ENCODE measurements around the gene ALDH7A1.
A peak's percentile ranks its signal among the peaks of the same experiment; 100 is the strongest.

ALDH7A1 gene

DNA sequence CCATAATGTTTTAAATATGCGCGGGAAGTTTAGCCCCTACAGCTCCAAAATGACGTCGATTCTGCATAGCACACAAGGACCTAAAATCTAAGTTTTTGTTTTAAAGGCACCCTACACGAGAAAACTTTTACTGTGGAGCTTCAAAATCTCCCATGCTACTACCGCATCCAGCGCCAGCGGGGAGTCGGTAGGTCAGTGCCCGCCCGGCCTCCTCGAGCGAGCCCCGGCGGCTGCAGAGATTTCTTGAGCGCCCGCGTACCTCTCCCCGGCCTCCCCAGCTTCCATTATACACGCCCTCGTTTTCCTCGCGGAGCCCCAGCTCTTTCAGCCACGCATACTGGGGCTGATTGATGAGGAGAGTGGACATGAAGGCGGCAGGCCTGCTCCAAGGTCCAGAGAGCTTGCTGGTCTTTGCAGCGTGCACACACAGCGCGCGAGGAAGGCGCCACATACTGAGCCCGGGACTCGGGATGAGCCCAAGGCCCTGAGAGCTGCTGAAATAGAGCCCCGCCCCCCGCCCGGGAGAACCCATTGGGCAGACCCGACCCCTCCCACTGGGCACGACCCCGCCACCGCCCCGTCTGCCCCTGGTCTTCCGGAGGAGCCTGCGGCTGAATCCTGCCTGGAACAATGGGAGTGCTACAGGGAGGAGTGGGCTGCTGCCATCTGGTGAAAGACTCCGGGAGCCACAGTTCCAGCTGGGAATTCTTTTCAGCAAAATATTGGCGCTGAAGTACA is at the start of gene ALDH7A1:
Gene ALDH7A1, minus strand, starts transcription at position 472 of the 738 bp plus-strand sequence. Its CDS starts 21 bp downstream, at position 451.
- TF ChIP-seq BACH2 (CRISPR knock-in tag; IDR thresholded peaks at IDR 0.05; ENCODE audit: borderline replicate concordance): no peak
- TF ChIP-seq, protein P1, sequence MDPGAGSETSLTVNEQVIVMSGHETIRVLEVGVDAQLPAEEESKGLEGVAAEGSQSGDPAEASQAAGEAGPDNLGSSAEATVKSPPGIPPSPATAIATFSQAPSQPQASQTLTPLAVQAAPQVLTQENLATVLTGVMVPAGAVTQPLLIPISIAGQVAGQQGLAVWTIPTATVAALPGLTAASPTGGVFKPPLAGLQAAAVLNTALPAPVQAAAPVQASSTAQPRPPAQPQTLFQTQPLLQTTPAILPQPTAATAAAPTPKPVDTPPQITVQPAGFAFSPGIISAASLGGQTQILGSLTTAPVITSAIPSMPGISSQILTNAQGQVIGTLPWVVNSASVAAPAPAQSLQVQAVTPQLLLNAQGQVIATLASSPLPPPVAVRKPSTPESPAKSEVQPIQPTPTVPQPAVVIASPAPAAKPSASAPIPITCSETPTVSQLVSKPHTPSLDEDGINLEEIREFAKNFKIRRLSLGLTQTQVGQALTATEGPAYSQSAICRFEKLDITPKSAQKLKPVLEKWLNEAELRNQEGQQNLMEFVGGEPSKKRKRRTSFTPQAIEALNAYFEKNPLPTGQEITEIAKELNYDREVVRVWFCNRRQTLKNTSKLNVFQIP (CRISPR knock-in tag; IDR thresholded peaks at IDR 0.05; ENCODE audit: borderline replicate concordance, low read depth): no peak
- TF ChIP-seq, protein P2, sequence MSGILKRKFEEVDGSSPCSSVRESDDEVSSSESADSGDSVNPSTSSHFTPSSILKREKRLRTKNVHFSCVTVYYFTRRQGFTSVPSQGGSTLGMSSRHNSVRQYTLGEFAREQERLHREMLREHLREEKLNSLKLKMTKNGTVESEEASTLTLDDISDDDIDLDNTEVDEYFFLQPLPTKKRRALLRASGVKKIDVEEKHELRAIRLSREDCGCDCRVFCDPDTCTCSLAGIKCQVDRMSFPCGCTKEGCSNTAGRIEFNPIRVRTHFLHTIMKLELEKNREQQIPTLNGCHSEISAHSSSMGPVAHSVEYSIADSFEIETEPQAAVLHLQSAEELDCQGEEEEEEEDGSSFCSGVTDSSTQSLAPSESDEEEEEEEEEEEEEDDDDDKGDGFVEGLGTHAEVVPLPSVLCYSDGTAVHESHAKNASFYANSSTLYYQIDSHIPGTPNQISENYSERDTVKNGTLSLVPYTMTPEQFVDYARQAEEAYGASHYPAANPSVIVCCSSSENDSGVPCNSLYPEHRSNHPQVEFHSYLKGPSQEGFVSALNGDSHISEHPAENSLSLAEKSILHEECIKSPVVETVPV (CRISPR knock-in tag; IDR thresholded peaks at IDR 0.05): no peak
- TF ChIP-seq ZFP3 (CRISPR knock-in tag; IDR thresholded peaks at IDR 0.05): no peak
- no peak for TF ChIP-seq ESRRG (CRISPR knock-in tag; IDR thresholded peaks at IDR 0.05)
- TF ChIP-seq, protein P3, sequence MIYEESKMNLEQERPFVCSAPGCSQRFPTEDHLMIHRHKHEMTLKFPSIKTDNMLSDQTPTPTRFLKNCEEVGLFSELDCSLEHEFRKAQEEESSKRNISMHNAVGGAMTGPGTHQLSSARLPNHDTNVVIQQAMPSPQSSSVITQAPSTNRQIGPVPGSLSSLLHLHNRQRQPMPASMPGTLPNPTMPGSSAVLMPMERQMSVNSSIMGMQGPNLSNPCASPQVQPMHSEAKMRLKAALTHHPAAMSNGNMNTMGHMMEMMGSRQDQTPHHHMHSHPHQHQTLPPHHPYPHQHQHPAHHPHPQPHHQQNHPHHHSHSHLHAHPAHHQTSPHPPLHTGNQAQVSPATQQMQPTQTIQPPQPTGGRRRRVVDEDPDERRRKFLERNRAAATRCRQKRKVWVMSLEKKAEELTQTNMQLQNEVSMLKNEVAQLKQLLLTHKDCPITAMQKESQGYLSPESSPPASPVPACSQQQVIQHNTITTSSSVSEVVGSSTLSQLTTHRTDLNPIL (CRISPR knock-in tag; IDR thresholded peaks at IDR 0.05; ENCODE audit: low read depth): no peak
- no peak for TF ChIP-seq ZFP30 (CRISPR knock-in tag; IDR thresholded peaks at IDR 0.05)
- no peak for TF ChIP-seq ZC3H10 (CRISPR knock-in tag; IDR thresholded peaks at IDR 0.05)
- no peak for TF ChIP-seq ZNF8 (CRISPR knock-in tag; IDR thresholded peaks at IDR 0.05)
- ATAC-seq: peak; percentile 91

DNA sequence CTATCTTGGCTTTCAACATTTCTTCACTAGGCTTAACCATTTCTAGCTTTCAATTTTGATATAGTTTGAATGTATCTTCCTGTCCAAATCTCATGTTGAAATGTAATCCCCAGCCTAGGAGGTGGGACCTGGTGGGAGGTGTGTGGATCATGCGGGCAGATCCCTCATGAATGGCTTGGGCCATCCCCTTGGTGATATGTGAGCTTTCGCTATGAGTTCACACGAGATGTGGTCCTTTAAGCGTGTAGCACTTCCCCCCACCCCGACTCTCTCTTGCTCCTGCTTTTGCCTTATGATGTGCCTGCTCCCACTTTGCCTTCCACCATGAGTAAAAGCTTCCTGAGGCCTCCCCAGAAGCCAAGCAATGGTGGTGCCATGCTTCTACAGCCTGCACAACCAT is 46.4 kb upstream of the ALDH7A1 start:
- ATAC-seq: no peak
- no peak for TF ChIP-seq ZFP3 (CRISPR knock-in tag; IDR thresholded peaks at IDR 0.05)
- TF ChIP-seq ZNF565 (CRISPR knock-in tag; conservative IDR thresholded peaks at IDR 0.05; ENCODE audit: low read depth): no peak
- TF ChIP-seq TOX (CRISPR knock-in tag; IDR thresholded peaks at IDR 0.05; ENCODE audit: borderline replicate concordance): no peak
- no peak for TF ChIP-seq CSDC2 (CRISPR knock-in tag; IDR thresholded peaks at IDR 0.05)
- TF ChIP-seq, protein P2 (CRISPR knock-in tag; IDR thresholded peaks at IDR 0.05): no peak
- TF ChIP-seq PPARA (CRISPR knock-in tag; IDR thresholded peaks at IDR 0.05; ENCODE audit: borderline replicate concordance): no peak
- TF ChIP-seq OSR1 (CRISPR knock-in tag; IDR thresholded peaks at IDR 0.05): no peak

DNA sequence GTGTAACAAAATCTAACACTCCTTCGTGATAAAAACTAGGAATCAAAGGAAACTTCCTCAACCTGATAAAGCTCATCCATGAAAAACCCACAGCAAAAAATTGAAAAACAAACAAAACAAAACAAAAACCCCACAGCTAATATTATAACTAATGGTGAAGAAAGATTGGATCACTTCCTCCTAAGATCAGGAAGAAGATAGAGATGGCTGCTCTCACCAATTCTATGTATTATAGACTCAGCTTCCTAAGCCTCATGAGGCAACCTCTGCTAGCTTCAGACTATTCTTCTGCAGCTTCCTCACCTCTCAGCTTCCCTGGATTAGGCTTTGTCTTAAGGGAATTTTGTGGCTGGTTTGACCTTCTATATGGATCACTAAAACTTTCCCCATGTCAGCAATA is 45.8 kb upstream of the ALDH7A1 start:
- no peak for ATAC-seq

More for the DNA sequence above, 45.8 kb upstream of the ALDH7A1 start:
- TF ChIP-seq, protein P4, sequence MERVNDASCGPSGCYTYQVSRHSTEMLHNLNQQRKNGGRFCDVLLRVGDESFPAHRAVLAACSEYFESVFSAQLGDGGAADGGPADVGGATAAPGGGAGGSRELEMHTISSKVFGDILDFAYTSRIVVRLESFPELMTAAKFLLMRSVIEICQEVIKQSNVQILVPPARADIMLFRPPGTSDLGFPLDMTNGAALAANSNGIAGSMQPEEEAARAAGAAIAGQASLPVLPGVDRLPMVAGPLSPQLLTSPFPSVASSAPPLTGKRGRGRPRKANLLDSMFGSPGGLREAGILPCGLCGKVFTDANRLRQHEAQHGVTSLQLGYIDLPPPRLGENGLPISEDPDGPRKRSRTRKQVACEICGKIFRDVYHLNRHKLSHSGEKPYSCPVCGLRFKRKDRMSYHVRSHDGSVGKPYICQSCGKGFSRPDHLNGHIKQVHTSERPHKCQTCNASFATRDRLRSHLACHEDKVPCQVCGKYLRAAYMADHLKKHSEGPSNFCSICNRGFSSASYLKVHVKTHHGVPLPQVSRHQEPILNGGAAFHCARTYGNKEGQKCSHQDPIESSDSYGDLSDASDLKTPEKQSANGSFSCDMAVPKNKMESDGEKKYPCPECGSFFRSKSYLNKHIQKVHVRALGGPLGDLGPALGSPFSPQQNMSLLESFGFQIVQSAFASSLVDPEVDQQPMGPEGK (CRISPR knock-in tag; IDR thresholded peaks at IDR 0.05; ENCODE audit: borderline replicate concordance): no peak
- TF ChIP-seq ARNTL (CRISPR knock-in tag; IDR thresholded peaks at IDR 0.05; ENCODE audit: borderline replicate concordance, low read depth): no peak
- TF ChIP-seq, protein P5, sequence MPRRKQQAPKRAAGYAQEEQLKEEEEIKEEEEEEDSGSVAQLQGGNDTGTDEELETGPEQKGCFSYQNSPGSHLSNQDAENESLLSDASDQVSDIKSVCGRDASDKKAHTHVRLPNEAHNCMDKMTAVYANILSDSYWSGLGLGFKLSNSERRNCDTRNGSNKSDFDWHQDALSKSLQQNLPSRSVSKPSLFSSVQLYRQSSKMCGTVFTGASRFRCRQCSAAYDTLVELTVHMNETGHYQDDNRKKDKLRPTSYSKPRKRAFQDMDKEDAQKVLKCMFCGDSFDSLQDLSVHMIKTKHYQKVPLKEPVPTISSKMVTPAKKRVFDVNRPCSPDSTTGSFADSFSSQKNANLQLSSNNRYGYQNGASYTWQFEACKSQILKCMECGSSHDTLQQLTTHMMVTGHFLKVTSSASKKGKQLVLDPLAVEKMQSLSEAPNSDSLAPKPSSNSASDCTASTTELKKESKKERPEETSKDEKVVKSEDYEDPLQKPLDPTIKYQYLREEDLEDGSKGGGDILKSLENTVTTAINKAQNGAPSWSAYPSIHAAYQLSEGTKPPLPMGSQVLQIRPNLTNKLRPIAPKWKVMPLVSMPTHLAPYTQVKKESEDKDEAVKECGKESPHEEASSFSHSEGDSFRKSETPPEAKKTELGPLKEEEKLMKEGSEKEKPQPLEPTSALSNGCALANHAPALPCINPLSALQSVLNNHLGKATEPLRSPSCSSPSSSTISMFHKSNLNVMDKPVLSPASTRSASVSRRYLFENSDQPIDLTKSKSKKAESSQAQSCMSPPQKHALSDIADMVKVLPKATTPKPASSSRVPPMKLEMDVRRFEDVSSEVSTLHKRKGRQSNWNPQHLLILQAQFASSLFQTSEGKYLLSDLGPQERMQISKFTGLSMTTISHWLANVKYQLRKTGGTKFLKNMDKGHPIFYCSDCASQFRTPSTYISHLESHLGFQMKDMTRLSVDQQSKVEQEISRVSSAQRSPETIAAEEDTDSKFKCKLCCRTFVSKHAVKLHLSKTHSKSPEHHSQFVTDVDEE (CRISPR knock-in tag; IDR thresholded peaks at IDR 0.05): no peak
- TF ChIP-seq, protein P3 (CRISPR knock-in tag; IDR thresholded peaks at IDR 0.05; ENCODE audit: low read depth): no peak
- no peak for TF ChIP-seq TOX (CRISPR knock-in tag; IDR thresholded peaks at IDR 0.05; ENCODE audit: borderline replicate concordance)
- TF ChIP-seq ISL1 (CRISPR knock-in tag; IDR thresholded peaks at IDR 0.05): no peak
- TF ChIP-seq ZC3H10 (CRISPR knock-in tag; IDR thresholded peaks at IDR 0.05): no peak
- no peak for TF ChIP-seq ZNF565 (CRISPR knock-in tag; conservative IDR thresholded peaks at IDR 0.05; ENCODE audit: low read depth)
- no peak for TF ChIP-seq ZNF70 (CRISPR knock-in tag; IDR thresholded peaks at IDR 0.05)

Measured in SK-N-SH treated with all-trans-retinoic acid at 6 μM for 48 hours (cell line).